Measurements from ENCODE around the gene ZCCHC24.
"Not testable (repeated sequence)": the region's sequence is repeated elsewhere in the genome, so short reads cannot be mapped to it uniquely, and the experiment has no call there.

Gene ZCCHC24

DNA sequence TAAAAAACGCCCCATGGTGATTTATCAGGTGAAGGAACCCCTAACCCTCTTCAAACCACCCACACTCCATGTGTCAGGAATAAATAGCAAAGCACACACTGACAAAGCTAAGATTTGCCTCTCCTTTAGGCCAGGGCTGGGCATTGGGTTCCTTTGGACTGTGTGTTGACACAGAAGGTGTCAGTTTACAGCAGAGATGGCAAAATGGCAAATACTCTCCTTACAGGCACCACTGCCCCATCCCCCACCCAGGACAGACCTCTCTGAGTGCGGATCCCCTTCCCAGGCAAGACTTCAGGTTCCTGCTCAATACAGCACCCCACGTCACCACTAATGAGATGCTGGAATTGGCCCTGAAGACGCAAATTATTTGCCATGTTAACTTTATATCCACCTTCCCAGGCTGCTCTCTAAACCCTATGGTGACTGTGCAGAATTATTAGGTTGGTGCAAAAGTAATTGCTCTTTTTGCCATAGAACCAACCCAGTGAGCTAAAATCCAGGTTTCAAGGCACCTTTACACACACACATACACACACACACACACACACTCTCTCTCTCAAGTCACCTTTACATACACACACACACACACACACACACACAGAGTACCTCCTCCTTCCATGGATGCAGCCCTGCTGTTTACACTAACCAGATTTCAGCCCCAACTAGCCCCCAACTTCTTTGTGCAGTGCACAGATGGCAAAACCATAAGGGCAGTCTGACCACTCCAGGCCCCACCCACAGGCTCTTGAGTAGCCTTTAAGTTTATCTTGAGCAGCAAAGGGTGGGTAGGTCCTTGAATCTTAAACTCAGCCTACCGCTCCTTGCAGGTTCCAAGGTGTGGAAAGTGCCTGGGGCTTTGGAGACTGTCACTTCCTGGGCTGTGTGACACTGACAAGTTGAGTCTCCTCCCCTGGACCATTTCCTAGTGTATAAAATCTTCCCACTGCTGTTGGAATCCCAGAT, 4.0 kb upstream of the ZCCHC24 start:
- Histone ChIP-seq H3K27ac (ENCODE audit: poor library complexity, severe bottlenecking) (no peak overlapping the region), H3K4me1 (ENCODE audit: insufficient read depth, poor library complexity, severe bottlenecking) (peaks cover 4% of the 10 kb centered on the region), H3K36me3 (ENCODE audit: low read depth) (no peaks in the 10 kb centered on the region), H3K4me3 (ENCODE audit: severe bottlenecking) (no peak overlapping the region), H3K27me3 (ENCODE audit: insufficient read depth, poor library complexity, severe bottlenecking) (no peaks in the 10 kb centered on the region), H3K9me3 (ENCODE audit: severe bottlenecking) (no peaks in the 10 kb centered on the region)
- ATAC-seq (ENCODE audit: low read depth) = no peak
- TF ChIP-seq, protein P1, sequence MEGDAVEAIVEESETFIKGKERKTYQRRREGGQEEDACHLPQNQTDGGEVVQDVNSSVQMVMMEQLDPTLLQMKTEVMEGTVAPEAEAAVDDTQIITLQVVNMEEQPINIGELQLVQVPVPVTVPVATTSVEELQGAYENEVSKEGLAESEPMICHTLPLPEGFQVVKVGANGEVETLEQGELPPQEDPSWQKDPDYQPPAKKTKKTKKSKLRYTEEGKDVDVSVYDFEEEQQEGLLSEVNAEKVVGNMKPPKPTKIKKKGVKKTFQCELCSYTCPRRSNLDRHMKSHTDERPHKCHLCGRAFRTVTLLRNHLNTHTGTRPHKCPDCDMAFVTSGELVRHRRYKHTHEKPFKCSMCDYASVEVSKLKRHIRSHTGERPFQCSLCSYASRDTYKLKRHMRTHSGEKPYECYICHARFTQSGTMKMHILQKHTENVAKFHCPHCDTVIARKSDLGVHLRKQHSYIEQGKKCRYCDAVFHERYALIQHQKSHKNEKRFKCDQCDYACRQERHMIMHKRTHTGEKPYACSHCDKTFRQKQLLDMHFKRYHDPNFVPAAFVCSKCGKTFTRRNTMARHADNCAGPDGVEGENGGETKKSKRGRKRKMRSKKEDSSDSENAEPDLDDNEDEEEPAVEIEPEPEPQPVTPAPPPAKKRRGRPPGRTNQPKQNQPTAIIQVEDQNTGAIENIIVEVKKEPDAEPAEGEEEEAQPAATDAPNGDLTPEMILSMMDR (IDR thresholded peaks at IDR 0.05; ENCODE audit: poor library complexity, severe bottlenecking) = no peak
- DNase-seq (ENCODE audit: low spot score) = no peak

DNA sequence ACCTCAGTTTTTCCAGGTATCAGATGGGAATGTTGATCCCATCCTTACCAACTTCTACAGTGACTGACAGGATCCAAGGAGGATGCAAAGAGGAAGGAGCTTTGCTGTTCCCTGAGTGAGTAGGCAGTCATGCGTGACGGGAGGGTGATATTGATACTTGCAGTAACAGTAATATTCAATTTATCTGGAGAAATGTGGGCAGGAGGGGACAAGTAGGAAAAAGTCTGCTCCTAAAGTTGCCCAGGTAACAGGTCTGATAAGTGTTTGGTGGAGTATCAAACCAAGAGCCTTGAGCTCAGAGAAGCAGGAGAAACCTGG, 3.3 kb upstream of the ZCCHC24 start:
- H3K9me3 ChIP-seq (ENCODE audit: severe bottlenecking) = no peaks in the 10 kb centered on the region
- peaks cover 8% of the 10 kb centered on the region for H3K4me1 ChIP-seq (ENCODE audit: insufficient read depth, poor library complexity, severe bottlenecking)
- TF ChIP-seq, protein P1 (IDR thresholded peaks at IDR 0.05; ENCODE audit: poor library complexity, severe bottlenecking) = no peak
- H3K27ac ChIP-seq (ENCODE audit: poor library complexity, severe bottlenecking) = no peak overlapping the region
- no peaks in the 10 kb centered on the region for H3K36me3 ChIP-seq (ENCODE audit: low read depth)
- ATAC-seq (ENCODE audit: low read depth) (no peak), DNase-seq (ENCODE audit: low spot score) (no peak)
- no peak overlapping the region for H3K4me3 ChIP-seq (ENCODE audit: severe bottlenecking)
- H3K27me3 ChIP-seq (ENCODE audit: insufficient read depth, poor library complexity, severe bottlenecking) = no peaks in the 10 kb centered on the region

- Histone ChIP-seq H3K4me1 (ENCODE audit: insufficient read depth, poor library complexity, severe bottlenecking) (peaks cover 6% of the 10 kb centered on the region), H3K36me3 (ENCODE audit: low read depth) (no peaks in the 10 kb centered on the region), H3K4me3 (ENCODE audit: severe bottlenecking) (no peak overlapping the region), H3K27ac (ENCODE audit: poor library complexity, severe bottlenecking) (no peak overlapping the region), H3K9me3 (ENCODE audit: severe bottlenecking) (no peaks in the 10 kb centered on the region), H3K27me3 (ENCODE audit: insufficient read depth, poor library complexity, severe bottlenecking) (no peaks in the 10 kb centered on the region)
- TF ChIP-seq, protein P1 (IDR thresholded peaks at IDR 0.05; ENCODE audit: poor library complexity, severe bottlenecking) = no peak
- DNase-seq (ENCODE audit: low spot score) (no peak), ATAC-seq (ENCODE audit: low read depth) (no peak)
These were observed 2.7 kb upstream of the ZCCHC24 start for GRCh38 chr10:79447911-79448731.

- not testable (repeated sequence) for H3K27me3 ChIP-seq (ENCODE audit: insufficient read depth, poor library complexity, severe bottlenecking); H3K4me1 ChIP-seq (ENCODE audit: insufficient read depth, poor library complexity, severe bottlenecking); H3K36me3 ChIP-seq (ENCODE audit: low read depth); H3K4me3 ChIP-seq (ENCODE audit: severe bottlenecking); H3K27ac ChIP-seq (ENCODE audit: poor library complexity, severe bottlenecking); ATAC-seq (ENCODE audit: low read depth); H3K9me3 ChIP-seq (ENCODE audit: severe bottlenecking); DNase-seq (ENCODE audit: low spot score)
These were observed 1.8 kb upstream of the ZCCHC24 start for GRCh38 chr10:79447249-79447648.

DNA sequence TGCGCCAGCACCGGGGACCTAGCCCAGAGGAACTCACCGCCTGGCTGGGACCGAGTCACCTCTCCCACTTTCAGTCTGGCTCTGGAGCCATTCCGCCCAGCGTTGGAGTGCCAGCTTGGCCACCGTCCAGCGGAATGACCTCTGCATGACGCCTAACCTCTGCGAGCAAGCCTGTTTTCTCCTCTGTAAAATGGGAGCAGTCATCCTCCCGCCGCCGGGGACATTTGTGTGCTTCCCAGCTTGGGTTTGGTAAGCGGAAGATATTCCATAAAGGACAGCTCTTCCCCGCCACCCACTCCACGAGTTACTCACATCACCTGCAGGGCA, 1.3 kb upstream of the ZCCHC24 start:
- peaks cover 6% of the 10 kb centered on the region for H3K4me1 ChIP-seq (ENCODE audit: insufficient read depth, poor library complexity, severe bottlenecking)
- TF ChIP-seq, protein P1 (IDR thresholded peaks at IDR 0.05; ENCODE audit: poor library complexity, severe bottlenecking) = no peak
- no peak overlapping the region for H3K4me3 ChIP-seq (ENCODE audit: severe bottlenecking)
- H3K27ac ChIP-seq (ENCODE audit: poor library complexity, severe bottlenecking) = no peak overlapping the region
- no peak for DNase-seq (ENCODE audit: low spot score)
- no peaks in the 10 kb centered on the region for H3K36me3 ChIP-seq (ENCODE audit: low read depth)
- H3K9me3 ChIP-seq (ENCODE audit: severe bottlenecking) = no peaks in the 10 kb centered on the region
- H3K27me3 ChIP-seq (ENCODE audit: insufficient read depth, poor library complexity, severe bottlenecking) = no peaks in the 10 kb centered on the region
- ATAC-seq (ENCODE audit: low read depth) = no peak

All from RWPE2 (cell line).